Stimulated activated naive B cell treated with anti-CD40 and anti-IgM and Interleukin-4, amounts not matched to agents 10 μg/mL and 1 μg/mL and 100 μg/mL, for 72 hours (primary cell): ENCODE results near the gene BCO2.
"Not testable (repeated sequence)": the region's sequence is repeated elsewhere in the genome, so short reads cannot be mapped to it uniquely, and the experiment has no call there.

Experiments
- ATAC-seq, 2 donors: fragments of 150-1000 bp; cut with Tn5 transposase; replicated peaks; 2 replicates each; pipeline ENCODE4 v1.10.0; 2021; ENCODE audit warnings: moderate library complexity in 1 of 2
- DNase-seq: peaks from one replicate; pipeline ENCODE4 v3.0.0; 2021
- H3K27ac Mint-ChIP-seq: one replicate; pipeline ENCODE4 v1.8.0; 2022; ENCODE audit warnings: mild to moderate bottlenecking, mixed read lengths
- H3K27me3 Mint-ChIP-seq, 2 donors: one replicate each; pipeline ENCODE4 v1.8.0; 2022; ENCODE audit warnings: mixed read lengths in 2 of 2
- H3K36me3 Mint-ChIP-seq, 2 donors: one replicate each; pipeline ENCODE4 v1.8.0; 2022; ENCODE audit warnings: mixed read lengths in 2 of 2, mild to moderate bottlenecking in 1 of 2
- H3K4me1 Mint-ChIP-seq, 2 donors: one replicate each; pipeline ENCODE4 v1.8.0; 2022; ENCODE audit warnings: mixed read lengths in 2 of 2, mild to moderate bottlenecking in 1 of 2
- H3K4me3 Mint-ChIP-seq, 2 donors: one replicate each; pipeline ENCODE4 v1.8.0; 2022; ENCODE audit warnings: mild to moderate bottlenecking in 2 of 2, mixed read lengths in 2 of 2, moderate library complexity in 1 of 2
- H3K9me3 Mint-ChIP-seq, 2 donors: one replicate each; pipeline ENCODE4 v1.8.0; 2022; ENCODE audit warnings: mixed read lengths in 2 of 2, mild to moderate bottlenecking in 1 of 2

BCO2 gene

DNA sequence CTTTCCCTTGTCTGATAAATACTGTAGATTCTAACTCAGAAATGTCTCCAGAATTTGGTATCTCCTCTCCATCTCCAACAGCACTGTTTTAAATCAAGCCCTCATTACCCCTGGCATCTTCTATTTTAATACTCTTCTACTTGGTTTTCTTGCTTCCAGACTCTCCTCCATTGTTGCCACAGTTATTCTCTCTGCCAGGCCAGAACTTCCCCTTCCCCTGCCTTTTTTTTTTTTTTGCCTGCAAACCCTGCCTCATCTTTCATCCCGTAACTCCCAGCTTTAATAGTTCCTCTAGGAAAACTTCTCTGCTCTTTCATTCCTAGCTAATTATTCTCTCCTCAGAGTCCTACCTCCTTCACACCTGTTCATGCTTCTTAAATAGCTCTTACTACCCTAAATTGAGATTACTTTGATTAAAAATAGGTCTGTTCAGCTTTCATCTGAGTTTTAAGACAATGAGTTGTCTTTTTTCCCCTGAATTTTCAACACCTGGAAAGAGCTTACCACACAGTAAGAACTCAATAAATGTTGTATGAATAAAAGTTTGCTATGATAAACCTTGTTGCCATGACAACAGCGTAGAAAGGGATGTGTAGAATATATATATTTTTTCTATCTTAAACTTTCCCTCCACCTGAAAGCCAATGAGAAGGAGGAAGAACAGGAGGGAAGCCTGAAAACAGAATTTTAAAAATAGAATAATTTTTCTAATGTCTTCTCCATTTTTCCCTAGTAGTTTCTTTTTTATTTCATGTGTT is 15.0 kb upstream of the BCO2 start:
- no peak overlapping the region for H3K27ac Mint-ChIP-seq
- H3K27me3 Mint-ChIP-seq: peaks cover 10 to 11% of the 10 kb centered on the region in 2 donors

DNA sequence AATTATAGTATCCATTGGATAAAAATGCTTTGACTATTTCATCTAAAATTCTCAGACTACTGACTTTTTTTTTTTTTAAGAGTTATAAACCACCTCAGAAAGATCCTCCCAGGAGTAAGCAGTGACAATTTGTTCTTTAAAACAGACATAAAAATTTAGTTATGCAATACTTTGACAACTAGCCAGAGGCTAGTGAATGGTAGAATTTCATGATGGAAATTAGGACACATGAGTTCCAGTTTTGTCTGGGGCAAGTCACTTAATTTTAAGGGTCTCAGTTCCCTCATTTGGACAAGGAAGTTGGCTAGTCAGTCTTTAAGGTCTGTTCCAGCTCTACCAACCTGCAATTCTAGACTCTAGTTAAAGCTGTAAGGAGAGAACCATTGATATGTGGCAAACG is 14.3 kb upstream of the BCO2 start:
- H3K27ac Mint-ChIP-seq: no peak overlapping the region
- no peaks in the 10 kb centered on the region for H3K9me3 Mint-ChIP-seq
- peaks cover 5 to 8% of the 10 kb centered on the region in 2 donors for H3K36me3 Mint-ChIP-seq
- ATAC-seq (no peak), DNase-seq (no peak)
- no peak overlapping the region for H3K4me3 Mint-ChIP-seq
- peaks cover 10 to 11% of the 10 kb centered on the region in 2 donors for H3K27me3 Mint-ChIP-seq
- H3K4me1 Mint-ChIP-seq: peaks cover 7 to 14% of the 10 kb centered on the region in 2 donors

More for the DNA sequence above, 15.0 kb upstream of the BCO2 start:
- Mint-ChIP-seq H3K9me3 (no peaks in the 10 kb centered on the region), H3K36me3 (peaks cover 5 to 8% of the 10 kb centered on the region in 2 donors), H3K4me3 (no peak overlapping the region), H3K4me1 (peaks cover 7 to 14% of the 10 kb centered on the region in 2 donors)
- ATAC-seq: no peak
- DNase-seq: no peak

DNA sequence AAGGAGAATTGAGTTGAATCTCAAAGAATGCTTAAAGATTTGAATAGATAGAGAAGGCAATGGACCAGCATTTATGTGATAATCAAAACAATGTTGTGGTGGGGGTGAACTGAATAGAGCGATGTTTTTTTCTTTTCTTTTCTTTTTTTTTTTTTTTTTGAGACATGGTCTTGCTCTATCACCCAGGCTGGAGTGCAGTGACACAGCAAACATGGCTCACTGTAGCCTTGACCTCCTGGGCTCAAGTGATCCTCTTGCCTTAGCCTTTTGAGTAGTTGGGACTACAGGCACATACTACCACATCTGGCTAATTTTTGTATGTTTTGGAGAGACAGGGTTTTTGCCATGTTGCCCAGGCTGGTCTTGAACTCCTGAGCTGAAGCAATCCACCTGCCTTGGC is 13.1 kb upstream of the BCO2 start:
- Mint-ChIP-seq H3K27me3 (peaks cover 10 to 11% of the 10 kb centered on the region in 2 donors), H3K4me1 (peaks cover 7 to 14% of the 10 kb centered on the region in 2 donors)
- not testable (repeated sequence) for H3K4me3 Mint-ChIP-seq, H3K9me3 Mint-ChIP-seq, ATAC-seq, H3K36me3 Mint-ChIP-seq, H3K27ac Mint-ChIP-seq, DNase-seq

DNA sequence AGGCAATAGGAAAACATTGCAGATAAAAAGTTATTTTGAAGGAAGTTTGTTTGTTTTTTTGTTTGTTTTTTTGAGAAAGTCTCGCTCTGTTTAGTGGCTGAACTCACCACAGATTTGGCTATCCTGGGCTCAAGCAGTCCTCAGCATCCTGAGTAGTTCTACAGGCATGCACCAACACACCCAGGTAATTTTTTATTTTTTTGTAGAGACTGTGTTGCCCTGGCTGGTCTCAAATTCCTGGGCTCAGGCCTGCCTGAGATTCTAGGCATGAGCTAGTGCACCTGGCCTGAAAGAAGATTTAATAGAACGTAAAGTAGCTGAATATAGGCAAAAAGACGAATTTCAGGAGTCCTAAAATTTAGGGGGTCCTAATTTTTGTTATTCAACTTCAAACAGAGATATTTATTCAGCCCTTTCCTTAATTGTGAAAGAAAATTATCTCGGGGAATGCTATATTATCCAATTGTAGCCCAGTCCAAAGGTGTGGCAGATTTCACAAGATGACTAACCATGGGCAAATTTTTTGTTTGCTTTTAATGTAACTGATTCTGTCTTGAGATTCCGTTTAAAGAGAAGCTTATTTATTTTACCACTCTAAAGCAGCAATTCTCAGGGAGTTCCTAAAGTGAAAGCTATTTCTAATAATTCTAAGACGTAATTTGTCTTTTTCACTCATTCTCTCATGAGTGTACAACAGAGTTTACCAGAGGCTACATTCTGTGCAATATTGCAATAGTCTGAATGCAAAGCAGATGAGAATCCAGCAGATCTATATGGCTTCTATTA is 12.4 kb upstream of the BCO2 start:
- Mint-ChIP-seq H3K36me3 (peaks cover 5 to 8% of the 10 kb centered on the region in 2 donors), H3K27ac (no peak overlapping the region), H3K4me3 (no peak overlapping the region), H3K9me3 (no peaks in the 10 kb centered on the region), H3K4me1 (peaks cover 7 to 14% of the 10 kb centered on the region in 2 donors), H3K27me3 (peaks cover 10 to 11% of the 10 kb centered on the region in 2 donors)
- ATAC-seq (no peak), DNase-seq (no peak)

DNA sequence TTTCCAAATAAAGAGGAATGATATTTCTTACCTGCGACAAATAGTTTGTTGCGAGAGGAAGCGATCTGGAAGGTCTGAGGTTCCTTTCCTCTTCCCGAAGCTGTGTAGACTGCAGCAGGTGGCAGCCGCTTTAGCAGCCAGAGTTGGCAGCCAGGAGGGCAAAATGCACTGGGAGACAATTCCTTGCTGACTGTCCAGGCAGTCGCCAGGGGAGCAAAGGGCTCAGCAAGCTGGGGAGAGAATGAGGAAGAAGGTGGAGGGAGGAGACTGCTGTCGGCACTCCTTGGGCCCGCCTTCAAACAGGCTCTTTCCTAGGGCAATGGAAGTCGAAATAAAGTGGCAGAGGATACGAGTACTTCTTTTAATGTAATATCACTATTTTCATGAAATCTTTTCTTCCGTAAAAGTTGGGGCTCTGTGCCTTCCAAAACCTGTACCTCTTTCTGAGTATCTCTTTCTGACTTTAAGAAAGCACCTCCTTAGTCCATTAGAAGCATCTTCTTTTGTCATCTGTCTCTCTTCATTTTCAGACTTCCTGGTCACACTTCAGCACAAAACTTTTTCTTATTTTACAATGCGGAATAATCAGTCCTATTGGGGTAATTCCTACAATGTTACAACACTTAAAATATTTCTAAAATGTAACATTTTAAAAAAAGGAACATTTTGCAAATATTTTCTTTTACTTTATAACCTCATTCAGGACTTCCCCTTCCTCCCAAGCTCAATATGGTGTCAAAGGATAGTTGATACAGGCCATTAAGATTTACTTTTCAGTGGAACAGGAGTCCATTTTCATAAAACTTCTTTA is 11.2 kb upstream of the BCO2 start, which contains the start of gene IL18:
IL18 (minus strand) TSS at position 220 of the 811 bp plus-strand sequence. CDS start 9,041 bp downstream, outside the sequence.
- Mint-ChIP-seq H3K27me3 (peaks cover 10 to 11% of the 10 kb centered on the region in 2 donors), H3K4me3 (peak within 1 kb of the TSS; percentile 77 to 88), H3K27ac (peak within 1 kb of the TSS; percentile 68), H3K36me3 (peaks cover 5 to 7% of the 10 kb centered on the region in 2 donors), H3K4me1 (peaks cover 5 to 11% of the 10 kb centered on the region in 2 donors), H3K9me3 (no peaks in the 10 kb centered on the region)
- ATAC-seq: peak; percentile 42 to 55
- no peak for DNase-seq

DNA sequence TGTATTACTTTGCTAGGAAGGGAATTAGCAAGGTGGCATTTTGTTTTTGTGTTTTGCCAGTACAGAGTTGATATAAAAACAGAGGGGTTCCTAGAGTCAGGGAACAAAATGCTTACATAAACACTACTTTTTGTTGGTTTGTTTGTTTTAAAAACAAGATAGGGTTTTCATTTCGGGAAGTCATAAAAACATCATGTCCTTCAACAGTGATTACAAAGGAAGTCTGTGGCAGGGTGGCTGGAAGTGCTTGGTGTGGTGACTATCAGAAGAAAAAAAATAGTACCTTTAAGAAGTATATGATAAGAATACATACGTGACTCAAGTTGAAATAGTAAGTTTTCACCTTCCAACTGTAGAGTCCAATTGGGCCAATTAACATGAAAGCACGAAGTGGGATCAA is 10.3 kb upstream of the BCO2 start:
- peaks cover 10 to 11% of the 10 kb centered on the region in 2 donors for H3K27me3 Mint-ChIP-seq
- H3K36me3 Mint-ChIP-seq: peaks cover 5% of the 10 kb centered on the region in 2 donors
- H3K4me3 Mint-ChIP-seq: no peak overlapping the region
- ATAC-seq: no peak
- no peak overlapping the region for H3K27ac Mint-ChIP-seq
- no peak for DNase-seq
- H3K4me1 Mint-ChIP-seq: peaks cover 4 to 7% of the 10 kb centered on the region in 2 donors
- no peaks in the 10 kb centered on the region for H3K9me3 Mint-ChIP-seq

DNA sequence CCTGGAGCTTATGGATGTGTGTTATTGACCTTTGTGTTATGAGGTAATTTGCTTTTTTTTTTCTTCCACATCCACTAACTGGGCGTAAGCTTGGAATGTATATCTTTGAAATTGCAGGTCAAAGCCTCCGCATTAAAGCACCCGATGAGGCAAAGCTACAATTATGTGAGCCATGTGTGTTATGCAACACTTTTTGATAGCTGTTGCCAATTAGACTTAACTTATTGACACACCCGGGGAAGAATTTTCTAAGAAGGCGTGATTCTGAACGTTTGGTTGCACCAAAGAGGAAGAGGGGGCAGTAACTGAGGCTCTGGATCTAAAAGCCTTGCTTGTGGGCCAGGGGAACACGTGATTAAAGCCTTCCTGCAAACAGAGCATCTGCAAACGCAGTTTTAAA is 8.8 kb upstream of the BCO2 start:
- Mint-ChIP-seq H3K36me3 (peaks cover 5% of the 10 kb centered on the region in 2 donors), H3K4me3 (no peak overlapping the region), H3K27me3 (peaks cover 10 to 11% of the 10 kb centered on the region in 2 donors), H3K9me3 (no peaks in the 10 kb centered on the region), H3K27ac (no peak overlapping the region), H3K4me1 (peaks cover 4 to 7% of the 10 kb centered on the region in 2 donors)
- no peak for DNase-seq
- no peak for ATAC-seq

DNA sequence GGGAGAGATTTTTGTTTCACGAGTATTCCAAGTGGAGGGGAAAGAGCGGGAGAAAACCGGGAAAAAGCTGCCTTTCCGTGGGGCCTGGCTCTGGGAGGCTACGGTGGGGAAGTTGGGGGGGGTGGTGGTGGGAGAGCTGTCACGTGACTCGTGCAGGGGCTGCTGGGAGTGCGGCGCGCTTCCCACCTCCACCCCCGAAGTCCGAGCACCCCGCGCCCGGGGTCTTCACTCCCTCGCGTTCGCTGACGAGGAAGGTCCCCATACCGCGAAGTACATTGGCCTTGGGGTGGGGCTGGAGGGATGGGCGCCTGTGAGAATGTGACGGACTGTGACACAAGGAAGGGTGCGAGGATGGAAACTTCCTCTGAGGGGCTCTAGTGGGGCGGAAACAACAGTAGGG is 8.2 kb upstream of the BCO2 start, which contains the start of gene TEX12:
TEX12 (plus strand) TSS at position 228 of the 400 bp plus-strand sequence. CDS start 1,897 bp downstream, outside the sequence.
- no peak within 1 kb of the TSS for H3K4me3 Mint-ChIP-seq
- H3K9me3 Mint-ChIP-seq: no peaks in the 10 kb centered on the region
- no peak within 1 kb of the TSS for H3K27ac Mint-ChIP-seq
- DNase-seq (no peak), ATAC-seq (no peak)
- peaks cover 3 to 5% of the 10 kb centered on the region in 2 donors for H3K36me3 Mint-ChIP-seq
- peaks cover 4 to 7% of the 10 kb centered on the region in 2 donors for H3K4me1 Mint-ChIP-seq
- peaks cover 10 to 11% of the 10 kb centered on the region in 2 donors for H3K27me3 Mint-ChIP-seq

DNA sequence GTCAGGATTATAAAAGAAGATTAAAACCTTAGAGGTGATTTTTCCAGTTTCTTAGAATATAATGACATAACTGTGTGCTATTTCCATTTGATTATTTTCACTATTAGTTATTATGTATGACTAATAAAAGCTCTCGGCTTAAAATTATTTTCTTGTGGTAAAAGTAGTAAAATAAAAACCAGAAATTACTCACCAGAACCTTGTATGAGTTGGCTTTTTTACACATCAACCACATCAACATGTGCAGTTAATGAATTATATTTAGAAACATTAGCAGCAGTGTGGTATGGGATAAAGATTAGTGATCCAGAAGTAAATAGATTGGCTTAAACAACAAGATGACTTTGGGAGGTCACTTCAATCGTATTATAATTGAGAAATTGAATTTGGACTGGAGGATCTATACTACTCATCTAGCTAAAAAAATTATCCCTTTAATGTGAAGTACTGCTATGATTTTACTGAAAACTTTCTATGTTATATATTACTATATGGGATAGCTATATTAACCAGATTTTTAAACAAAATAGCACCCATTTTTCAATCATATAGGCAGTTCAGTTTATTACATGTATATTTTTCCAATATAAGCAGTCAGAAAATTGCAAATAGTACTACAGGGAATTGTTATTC is 2.8 kb upstream of the BCO2 start:
- Mint-ChIP-seq H3K9me3 (no peaks in the 10 kb centered on the region), H3K4me3 (no peak overlapping the region), H3K36me3 (no peaks in the 10 kb centered on the region), H3K27me3 (peaks cover 10 to 13% of the 10 kb centered on the region in 2 donors), H3K4me1 (peaks cover 4 to 10% of the 10 kb centered on the region in 2 donors), H3K27ac (no peak overlapping the region)
- ATAC-seq: peak in 1 of 2 donors; percentile 59
- DNase-seq: no peak

DNA sequence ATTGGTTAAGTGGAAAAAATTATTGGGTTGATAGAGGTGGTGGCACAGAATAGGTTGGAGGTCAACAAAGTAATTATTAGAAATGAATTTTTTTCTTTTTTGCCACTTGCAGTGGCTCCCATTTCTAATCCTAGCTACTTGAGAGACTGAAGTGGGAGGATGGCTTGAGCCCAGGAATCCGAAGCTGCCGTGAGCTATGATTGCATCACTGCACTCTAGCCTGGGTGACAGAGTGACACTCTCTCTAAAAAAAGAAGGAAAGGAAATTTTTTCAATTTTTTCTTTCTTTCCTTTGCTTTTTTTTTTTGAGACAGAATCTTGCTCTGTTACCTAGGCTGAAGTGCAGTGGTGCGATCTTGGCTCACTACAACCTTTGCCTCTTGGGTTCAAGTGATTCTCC is 2.2 kb upstream of the BCO2 start:
- peaks cover 4 to 10% of the 10 kb centered on the region in 2 donors for H3K4me1 Mint-ChIP-seq
- H3K4me3 Mint-ChIP-seq: no peak overlapping the region
- no peaks in the 10 kb centered on the region for H3K9me3 Mint-ChIP-seq
- DNase-seq (no peak), ATAC-seq (no peak)
- no peak overlapping the region for H3K27ac Mint-ChIP-seq
- H3K27me3 Mint-ChIP-seq: peaks cover 10 to 13% of the 10 kb centered on the region in 2 donors
- H3K36me3 Mint-ChIP-seq: no peaks in the 10 kb centered on the region

DNA sequence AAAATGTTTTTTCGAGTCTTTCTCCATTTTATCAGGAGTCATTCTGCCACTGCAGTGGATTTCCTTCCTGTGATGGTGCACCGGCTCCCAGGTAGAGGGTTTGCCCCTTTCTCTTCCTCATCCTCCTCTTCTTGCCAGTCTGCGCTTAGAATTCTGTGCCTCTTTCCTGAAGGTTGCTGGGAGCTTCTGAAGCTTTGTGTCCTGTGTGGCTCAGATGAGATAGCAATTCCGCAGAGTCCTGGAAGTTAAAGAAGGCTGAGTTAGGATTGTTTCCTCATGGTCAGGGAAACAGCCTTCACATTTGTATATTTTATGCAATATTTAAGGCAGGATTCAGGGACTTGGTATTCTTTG is 264 bp downstream of the BCO2 start:
- Mint-ChIP-seq H3K4me1 (peaks cover 10 to 25% of the 10 kb centered on the region in 2 donors), H3K27me3 (peaks cover 10 to 13% of the 10 kb centered on the region in 2 donors), H3K36me3 (no peaks in the 10 kb centered on the region), H3K27ac (peak overlapping the region; percentile 76), H3K4me3 (peak overlapping the region; percentile 65 to 71), H3K9me3 (no peaks in the 10 kb centered on the region)
- no peak for DNase-seq
- no peak for ATAC-seq

DNA sequence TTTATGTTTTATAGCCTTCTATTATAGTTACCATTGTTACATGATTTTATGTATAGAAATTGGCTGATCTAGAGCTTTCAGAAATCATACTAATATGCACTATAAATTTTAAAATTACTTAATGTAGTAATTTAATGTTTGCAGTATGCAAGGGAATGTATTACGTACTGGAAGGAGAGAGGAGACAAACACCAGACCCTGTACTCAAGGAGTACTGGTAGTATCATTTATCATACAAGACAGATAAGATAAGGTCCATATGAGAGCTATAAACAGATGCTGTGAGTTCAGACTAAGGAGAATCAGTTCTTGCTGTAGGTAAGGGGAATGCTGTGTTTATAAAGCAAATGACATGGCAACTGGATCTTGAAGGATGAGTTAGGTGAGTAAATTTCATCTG is 765 bp downstream of the BCO2 start:
- Mint-ChIP-seq H3K27ac (no peak overlapping the region), H3K36me3 (peaks cover 0 to 1% of the 10 kb centered on the region in 2 donors), H3K9me3 (no peaks in the 10 kb centered on the region), H3K4me3 (no peak overlapping the region), H3K27me3 (peaks cover 10 to 13% of the 10 kb centered on the region in 2 donors), H3K4me1 (peaks cover 10 to 25% of the 10 kb centered on the region in 2 donors)
- no peak for DNase-seq
- ATAC-seq: no peak

DNA sequence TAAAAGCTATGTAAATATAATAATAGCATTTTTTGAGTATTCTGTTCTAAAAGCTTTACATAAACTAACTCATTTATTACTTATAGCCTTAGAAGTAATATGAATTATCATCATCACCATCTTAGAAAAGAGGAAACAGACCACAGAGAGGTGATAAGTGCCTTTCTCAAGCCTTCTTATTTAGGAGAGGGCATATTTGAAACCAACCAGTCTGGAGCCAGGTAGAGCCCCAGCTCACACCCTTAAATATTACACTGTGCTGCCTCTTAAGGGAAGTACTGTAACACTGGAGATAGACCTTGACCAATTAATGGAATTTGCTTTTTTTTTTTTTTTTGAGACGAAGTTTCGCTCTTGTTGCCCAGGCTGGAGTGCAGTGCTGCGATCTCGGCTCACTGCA is 2.3 kb downstream of the BCO2 start:
- H3K36me3 Mint-ChIP-seq: peaks cover 0 to 1% of the 10 kb centered on the region in 2 donors
- H3K27ac Mint-ChIP-seq: no peak overlapping the region
- H3K27me3 Mint-ChIP-seq: peaks cover 10 to 13% of the 10 kb centered on the region in 2 donors
- ATAC-seq (no peak), DNase-seq (no peak)
- peaks cover 10 to 28% of the 10 kb centered on the region in 2 donors for H3K4me1 Mint-ChIP-seq
- H3K9me3 Mint-ChIP-seq: no peaks in the 10 kb centered on the region
- H3K4me3 Mint-ChIP-seq: no peak overlapping the region
